Common myeloid progenitor, CD34-positive (primary cell): ENCODE measurements around the gene KIF16B.

ENCODE experiments used
- CTCF ChIA-PET: fragments of 350-600 bp; sonication (Branson Sonifier 250); formaldehyde crosslinking; loops from one replicate; lab custom pipeline; 2021; ENCODE audit warnings: antibody characterized with exemption; lab: Charles Lee
- POLR2A ChIA-PET: fragments of 350-600 bp; sonication (Branson Sonifier 250); formaldehyde crosslinking; loops from one replicate; lab custom pipeline; 2021; ENCODE audit warnings: antibody characterized with exemption; lab: Charles Lee
- DNase-seq, 3 donors: peaks; one replicate each; pipeline versions ENCODE4 v3.0.0 to v3.0.0-alpha.2; 2013
- H3K27ac ChIP-seq, 2 experiments: 1 replicate in 1 of 2; 2 replicates in 1 of 2; pipeline ENCODE4 v1.7.0; 2013; ENCODE audit warnings: inconsistent platforms in 2 of 2, low read length in 2 of 2, mild to moderate bottlenecking in 2 of 2, low read depth in 1 of 2, moderate library complexity in 1 of 2; ENCODE audit not compliant: severe bottlenecking in 2 of 2, insufficient read depth in 1 of 2, poor library complexity in 1 of 2
- H3K27me3 ChIP-seq, 5 experiments: replicated peaks in 2 of 5; 1 replicate in 3 of 5; 2 replicates in 2 of 5; pipeline versions ENCODE4 v1.6.1 to v1.7.0; 2013; ENCODE audit warnings: low read length in 4 of 5, mild to moderate bottlenecking in 2 of 5, moderate library complexity in 2 of 5, inconsistent platforms in 1 of 5; ENCODE audit not compliant: insufficient read depth in 5 of 5, control insufficient read depth in 4 of 5
- H3K36me3 ChIP-seq, 4 experiments: 1 replicate in 2 of 4; 2 replicates in 2 of 4; pipeline versions ENCODE4 v1.6.1 to v1.7.0; 2013; ENCODE audit warnings: low read length in 3 of 4, control low read depth in 1 of 4, mild to moderate bottlenecking in 1 of 4; ENCODE audit not compliant: control insufficient read depth in 4 of 4, insufficient read depth in 4 of 4
- H3K4me1 ChIP-seq, 4 experiments: 1 replicate in 3 of 4; 2 replicates in 1 of 4; pipeline versions ENCODE4 v1.6.1 to v1.7.1; 2013; ENCODE audit warnings: low read length in 3 of 4, mild to moderate bottlenecking in 3 of 4, control low read depth in 1 of 4, inconsistent platforms in 1 of 4, moderate library complexity in 1 of 4; ENCODE audit not compliant: control insufficient read depth in 4 of 4, insufficient read depth in 4 of 4; ENCODE audit errors: control extremely low read depth in 1 of 4
- H3K4me3 ChIP-seq, 7 experiments: 1 replicate in 4 of 7; 2 replicates in 3 of 7; pipeline versions ENCODE4 v1.5.1 to v1.7.0; 2013; ENCODE audit warnings: mild to moderate bottlenecking in 7 of 7, low read length in 6 of 7, moderate library complexity in 6 of 7, inconsistent platforms in 2 of 7, low read depth in 2 of 7, control low read depth in 1 of 7; ENCODE audit not compliant: insufficient read depth in 4 of 7, control insufficient read depth in 1 of 7; ENCODE audit errors: extremely low read depth in 1 of 7
- H3K9me3 ChIP-seq, 5 experiments: 1 replicate in 4 of 5; 2 replicates in 1 of 5; pipeline versions ENCODE4 v1.6.1 to v1.7.1; 2013; ENCODE audit warnings: low read length in 4 of 5, mild to moderate bottlenecking in 2 of 5, inconsistent platforms in 1 of 5, low read depth in 1 of 5, moderate library complexity in 1 of 5; ENCODE audit not compliant: control insufficient read depth in 4 of 5, insufficient read depth in 2 of 5; ENCODE audit errors: control extremely low read depth in 1 of 5
- WGBS: methylation state at CpG from one replicate; pipeline ENCODE4 v1.1.5; 2013; ENCODE audit not compliant: insufficient coverage; 5-methylcytosine and 5-hydroxymethylcytosine counted together

KIF16B gene

DNA sequence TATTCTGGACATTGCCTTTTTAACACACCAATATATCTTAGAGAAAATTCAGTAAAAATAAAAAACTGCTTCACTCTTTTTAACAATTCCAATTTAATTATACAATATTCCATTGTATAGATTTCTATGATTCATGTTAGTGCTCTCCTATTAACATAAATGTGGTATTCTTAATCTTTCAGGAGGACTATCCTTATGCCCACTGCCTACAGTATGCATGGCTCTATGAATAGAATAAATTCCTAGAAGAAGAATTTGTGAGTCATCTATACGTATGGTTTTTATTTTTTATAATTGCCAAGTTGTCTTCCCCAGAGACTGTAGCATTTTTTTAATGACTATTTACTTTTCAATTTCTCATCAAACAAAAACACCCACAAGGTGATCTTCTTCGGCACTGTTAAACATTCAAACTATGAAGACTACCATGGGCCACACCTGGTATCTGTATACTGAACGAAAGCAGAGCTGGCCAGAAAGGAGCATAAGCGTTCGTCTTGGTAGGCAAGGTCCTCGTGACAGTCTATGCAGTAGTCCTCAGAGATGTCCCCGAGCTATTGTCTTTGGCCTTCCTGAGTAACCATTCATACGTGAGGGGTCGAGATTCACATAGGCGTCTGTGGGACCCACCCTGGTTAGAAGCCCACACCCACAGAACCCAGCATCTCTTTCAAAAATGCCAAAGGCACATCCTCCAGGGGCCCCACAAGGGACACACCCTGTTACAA lies 74.6 kb downstream of the KIF16B start:
- ChIA-PET CTCF (no interaction called here), POLR2A (no interaction called here)
- no peaks in the 10 kb centered on the region for H3K9me3 ChIP-seq
- H3K4me3 ChIP-seq: no peak overlapping the region
- H3K36me3 ChIP-seq: peaks cover 3 to 9% (median 7%) of the 10 kb centered on the region in 4 experiments
- no peak for DNase-seq
- H3K27ac ChIP-seq: no peak overlapping the region
- 92% methylated on average over 9 of the region's 10 CpGs for WGBS
- no peaks in the 10 kb centered on the region for H3K27me3 ChIP-seq
- no peaks in the 10 kb centered on the region for H3K4me1 ChIP-seq

DNA sequence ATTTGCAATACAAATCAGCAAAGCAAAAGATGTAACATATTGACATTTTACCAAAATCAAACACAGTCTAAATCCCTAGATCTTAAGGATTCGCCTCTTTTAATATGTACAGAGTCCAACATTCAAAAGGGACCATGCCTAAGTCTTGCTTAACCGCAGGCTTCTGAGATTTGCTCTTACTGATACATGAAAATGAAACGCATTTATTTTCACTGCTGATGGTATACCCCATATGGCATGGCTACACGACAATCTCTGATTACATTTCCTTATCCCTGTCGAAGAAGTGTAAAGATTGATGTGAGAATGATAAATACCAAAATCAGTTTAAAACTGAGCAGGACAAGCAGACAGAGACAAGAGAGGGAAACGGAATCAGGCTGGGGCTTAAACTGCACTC lies 75.4 kb downstream of the KIF16B start:
- POLR2A ChIA-PET: no interaction called here
- no peak for DNase-seq

DNA sequence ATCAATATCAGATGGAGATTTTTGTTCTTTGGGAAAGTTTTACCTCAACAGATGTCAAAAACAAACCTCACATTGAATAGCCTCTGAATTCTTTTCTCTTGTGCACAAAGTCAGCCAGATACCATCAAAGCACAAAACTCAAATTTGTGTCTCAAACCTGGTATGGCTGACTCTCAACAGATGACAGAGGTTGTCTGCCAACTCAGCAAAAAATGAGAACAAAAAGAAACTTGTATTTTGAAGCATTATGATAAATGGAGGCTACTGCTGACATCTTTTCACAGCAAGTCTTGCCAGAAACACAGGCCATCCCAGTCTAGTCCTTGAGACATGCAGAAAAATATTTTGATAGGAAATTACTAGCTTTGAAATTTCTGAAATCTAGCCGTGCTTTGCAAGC lies 79.8 kb downstream of the KIF16B start:
- Histone ChIP-seq H3K9me3 (no peaks in the 10 kb centered on the region), H3K27ac (no peak overlapping the region), H3K4me1 (peaks cover 3 to 15% (median 12%) of the 10 kb centered on the region in 4 experiments), H3K27me3 (no peaks in the 10 kb centered on the region), H3K4me3 (no peak overlapping the region), H3K36me3 (peaks cover 0 to 3% (median 0%) of the 10 kb centered on the region in 4 experiments)
- ChIA-PET CTCF (no interaction called here), POLR2A (no interaction called here)
- no CpG with 5 or more reads among the region's 1 CpG for WGBS
- no peak for DNase-seq

More for the DNA sequence above, 75.4 kb downstream of the KIF16B start:
- Histone ChIP-seq H3K4me1 (no peaks in the 10 kb centered on the region), H3K9me3 (no peaks in the 10 kb centered on the region), H3K4me3 (no peak overlapping the region), H3K27ac (no peak overlapping the region), H3K36me3 (peaks cover 0 to 3% (median 1%) of the 10 kb centered on the region in 4 experiments), H3K27me3 (no peaks in the 10 kb centered on the region)
- CTCF ChIA-PET: no interaction called here
- WGBS: 95% methylated on average over 5 of the region's 6 CpGs

DNA sequence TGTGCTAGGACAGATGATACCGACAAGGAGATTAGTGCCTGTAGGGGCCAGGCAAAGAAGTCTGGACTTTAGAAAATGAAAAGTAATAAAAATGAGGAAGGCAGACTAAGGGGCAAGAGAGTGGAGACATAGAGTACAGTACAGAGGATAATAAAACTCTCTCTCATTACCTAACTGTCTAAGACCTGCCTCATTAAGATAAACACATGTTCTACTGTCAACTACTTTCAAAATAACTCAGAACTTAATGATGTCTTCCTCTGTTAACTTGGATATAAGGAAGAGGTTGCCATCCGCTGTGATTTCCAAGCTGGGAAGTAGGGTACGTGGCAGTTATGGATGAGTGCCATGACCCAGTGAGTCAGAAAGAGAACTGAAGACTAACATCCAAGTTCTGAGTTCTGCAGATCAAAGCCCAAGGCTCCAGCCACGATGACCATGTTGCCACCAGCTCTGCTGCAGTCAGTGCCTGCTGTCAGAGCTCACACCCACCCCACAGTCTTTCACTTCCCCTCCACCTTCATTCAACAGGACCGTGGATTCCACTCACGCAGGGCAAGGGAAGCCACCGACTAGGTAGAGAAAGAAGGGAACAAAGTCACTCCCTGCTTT lies 81.8 kb downstream of the KIF16B start:
- no peaks in the 10 kb centered on the region for H3K27me3 ChIP-seq
- POLR2A ChIA-PET: no interaction called here
- CTCF ChIA-PET: interaction anchor here (0.8 kb wide), 1 partner anchor 16 kb away, joined by 3 read pairs; no protein-coding TSS in a partner anchor
- peaks cover 3 to 15% (median 12%) of the 10 kb centered on the region in 4 experiments for H3K4me1 ChIP-seq
- H3K9me3 ChIP-seq: no peaks in the 10 kb centered on the region
- H3K27ac ChIP-seq: peak overlapping the region in 1 of 2 experiments; percentile 38
- H3K4me3 ChIP-seq: peak overlapping the region in 1 of 7 experiments; percentile 56
- WGBS: 10% methylated on average over 2 of the region's 7 CpGs
- peak in 1 of 3 donors; percentile 4 for DNase-seq
- H3K36me3 ChIP-seq: peaks cover 0 to 2% (median 0%) of the 10 kb centered on the region in 4 experiments

DNA sequence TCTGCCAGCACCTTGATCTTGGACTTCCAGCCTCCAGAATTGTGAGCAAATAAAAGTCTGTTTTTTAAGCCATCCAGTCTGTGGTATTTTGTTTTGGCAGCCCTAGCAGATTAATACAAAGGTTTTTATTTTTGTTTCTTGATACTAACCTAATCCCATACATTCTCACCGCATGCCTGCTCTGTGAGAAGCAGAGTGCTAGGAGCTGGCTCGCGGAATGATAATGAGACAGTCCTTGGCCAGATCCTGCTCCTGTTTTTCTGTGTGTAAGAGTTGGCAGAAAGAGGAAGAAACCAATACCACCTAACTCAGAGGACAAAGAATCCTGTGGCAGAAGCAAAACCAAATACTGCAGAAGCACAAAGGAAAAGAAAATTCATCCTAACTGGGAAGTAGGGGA lies 82.6 kb downstream of the KIF16B start:
- DNase-seq: peak in 1 of 3 donors; percentile 35
- peak overlapping the region in 2 of 7 experiments; percentile 6 to 56 for H3K4me3 ChIP-seq
- ChIA-PET POLR2A (no interaction called here), CTCF (no interaction called here)
- H3K9me3 ChIP-seq: no peaks in the 10 kb centered on the region
- peaks cover 0 to 2% (median 0%) of the 10 kb centered on the region in 4 experiments for H3K36me3 ChIP-seq
- peak overlapping the region in 1 of 2 experiments; percentile 38 for H3K27ac ChIP-seq
- 42% methylated on average over 2 of the region's 3 CpGs for WGBS
- H3K27me3 ChIP-seq: no peaks in the 10 kb centered on the region
- peaks cover 3 to 15% (median 12%) of the 10 kb centered on the region in 4 experiments for H3K4me1 ChIP-seq

DNA sequence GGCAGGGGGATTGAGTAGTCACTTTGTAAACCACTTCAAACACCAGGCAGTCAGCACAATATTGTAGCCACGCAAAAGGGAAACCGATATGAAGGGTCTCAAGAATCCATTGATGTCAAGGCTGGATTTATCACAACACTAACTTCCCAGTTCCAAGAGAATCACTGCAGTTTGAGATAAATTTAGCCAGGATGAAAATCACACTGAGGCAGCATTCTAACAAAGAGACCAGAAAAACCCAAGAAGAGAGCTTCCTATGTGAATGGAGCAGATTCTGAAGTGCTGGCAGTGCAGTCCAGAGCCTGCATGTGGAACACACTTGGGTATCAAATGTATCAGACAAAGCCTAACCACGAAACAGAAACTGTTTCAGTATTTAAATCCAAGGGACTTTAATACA lies 84.6 kb downstream of the KIF16B start:
- ChIA-PET CTCF (interaction anchor here (0.9 kb wide), 1 partner anchor 13 kb away, joined by 3 read pairs; no protein-coding TSS in a partner anchor), POLR2A (interaction anchor here (0.6 kb wide), 1 partner anchor 25 kb away, joined by 3 read pairs; no protein-coding TSS in a partner anchor)
- H3K4me3 ChIP-seq: no peak overlapping the region
- no peaks in the 10 kb centered on the region for H3K27me3 ChIP-seq
- H3K36me3 ChIP-seq: peaks cover 0 to 2% (median 0%) of the 10 kb centered on the region in 4 experiments
- DNase-seq: no peak
- H3K27ac ChIP-seq: no peak overlapping the region
- H3K4me1 ChIP-seq: peaks cover 3 to 15% (median 12%) of the 10 kb centered on the region in 4 experiments
- no peaks in the 10 kb centered on the region for H3K9me3 ChIP-seq
- WGBS: 94% methylated on average over 3 of the region's 3 CpGs

DNA sequence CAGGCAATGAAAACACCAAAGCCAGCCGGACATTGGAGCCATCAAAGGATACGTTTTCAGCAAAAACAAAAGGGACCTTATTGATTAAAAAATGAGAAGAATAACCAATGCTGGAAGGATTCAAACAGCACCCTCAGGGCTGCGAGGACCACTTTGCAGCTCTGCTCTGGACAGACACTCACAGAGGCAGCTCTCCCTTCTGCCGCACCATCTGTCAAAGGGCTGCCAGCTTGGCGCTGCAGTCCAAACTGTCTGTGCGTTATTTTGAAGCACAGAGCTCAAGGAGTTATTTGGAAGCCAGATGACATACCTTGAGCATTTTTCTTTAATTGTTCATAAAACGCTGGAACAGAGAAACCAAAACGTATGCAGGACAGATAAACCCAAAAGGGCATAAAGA lies 85.2 kb downstream of the KIF16B start:
- POLR2A ChIA-PET: interaction anchor here (0.7 kb wide), 1 partner anchor 1855 kb away, joined by 3 read pairs; no protein-coding TSS in a partner anchor
- CTCF ChIA-PET: interaction anchor here (0.9 kb wide), 1 partner anchor 12 kb away, joined by 3 read pairs; no protein-coding TSS in a partner anchor

More for the DNA sequence above, 85.2 kb downstream of the KIF16B start:
- WGBS: 100% methylated on average over 6 of the region's 8 CpGs
- H3K27ac ChIP-seq: no peak overlapping the region
- no peak overlapping the region for H3K4me3 ChIP-seq
- peaks cover 3 to 15% (median 12%) of the 10 kb centered on the region in 4 experiments for H3K4me1 ChIP-seq
- no peaks in the 10 kb centered on the region for H3K27me3 ChIP-seq
- H3K36me3 ChIP-seq: peaks cover 0 to 2% (median 0%) of the 10 kb centered on the region in 4 experiments
- H3K9me3 ChIP-seq: no peaks in the 10 kb centered on the region
- no peak for DNase-seq
